ENCODE measurements around the gene PSMD5. TPM values are rescaled to one million over a fixed set of nuclear protein-coding genes. Genes with fewer than 3 reads are reported as not detected.

PSMD5 gene
- total RNA-seq, 1 experiment from 2014 or later = 26.1 TPM

- peaks cover 23% of the 10 kb centered on the region for H3K4me1 ChIP-seq (ENCODE audit: low read length)
- no peak overlapping the region for H3K4me2 ChIP-seq (ENCODE audit: low read depth, low read length, poor library complexity, severe bottlenecking)
- no peak overlapping the region for H3K27ac ChIP-seq (ENCODE audit: low read length)
- DNase-seq = no peak
- H3K9me3 ChIP-seq (ENCODE audit: low read length) = no peaks in the 10 kb centered on the region
- no peaks in the 10 kb centered on the region for H3K27me3 ChIP-seq (ENCODE audit: low read length)
- no peak overlapping the region for H2AFZ ChIP-seq (ENCODE audit: low read length)
- peaks cover 47% of the 10 kb centered on the region for H3K36me3 ChIP-seq (ENCODE audit: insufficient read depth, low read length)
- no peaks in the 10 kb centered on the region for H3K79me2 ChIP-seq (ENCODE audit: low read length)
- no peaks in the 10 kb centered on the region for H3K9me2 ChIP-seq (replicated peaks; ENCODE audit: insufficient read depth, low read length)
- H3K4me3 ChIP-seq (ENCODE audit: low read length) = no peak overlapping the region
- H4K20me1 ChIP-seq (ENCODE audit: insufficient read depth, low read depth, low read length) = no peaks in the 10 kb centered on the region
- no peak overlapping the region for H3K9ac ChIP-seq (ENCODE audit: low read length)
These were observed 22.5 kb upstream of the PSMD5 start for GRCh38 chr9:120865176-120865575.

DNA sequence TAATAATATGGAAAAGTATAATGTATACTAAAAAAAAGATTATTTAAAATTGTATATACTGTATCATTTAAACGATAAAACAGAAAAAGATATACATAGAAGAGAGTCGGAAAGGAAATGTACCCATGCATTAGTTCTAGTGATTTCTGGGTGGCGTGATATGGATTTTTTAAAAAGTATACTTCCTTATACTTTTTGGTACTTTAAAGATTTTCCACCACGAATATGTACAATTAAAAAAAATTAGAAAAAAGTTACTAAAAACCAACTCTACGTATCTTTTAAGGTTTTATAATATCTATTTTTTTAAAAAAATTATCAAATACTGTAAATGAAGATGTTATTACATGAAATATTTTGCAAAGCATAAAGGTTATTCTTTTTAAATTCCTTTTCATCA lies 22.0 kb upstream of the PSMD5 start:
- H3K4me1 ChIP-seq (ENCODE audit: low read length) = peaks cover 19% of the 10 kb centered on the region
- H3K9me3 ChIP-seq (ENCODE audit: low read length) = no peaks in the 10 kb centered on the region
- DNase-seq = no peak
- no peaks in the 10 kb centered on the region for H3K79me2 ChIP-seq (ENCODE audit: low read length)
- H3K9ac ChIP-seq (ENCODE audit: low read length) = no peak overlapping the region
- H3K4me2 ChIP-seq (ENCODE audit: low read depth, low read length, poor library complexity, severe bottlenecking) = no peak overlapping the region
- no peak overlapping the region for H3K27ac ChIP-seq (ENCODE audit: low read length)
- no peak overlapping the region for H3K4me3 ChIP-seq (ENCODE audit: low read length)
- no peak overlapping the region for H2AFZ ChIP-seq (ENCODE audit: low read length)
- no peaks in the 10 kb centered on the region for H3K9me2 ChIP-seq (replicated peaks; ENCODE audit: insufficient read depth, low read length)
- no peaks in the 10 kb centered on the region for H4K20me1 ChIP-seq (ENCODE audit: insufficient read depth, low read depth, low read length)
- H3K27me3 ChIP-seq (ENCODE audit: low read length) = no peaks in the 10 kb centered on the region
- H3K36me3 ChIP-seq (ENCODE audit: insufficient read depth, low read length) = peaks cover 51% of the 10 kb centered on the region

- Histone ChIP-seq H4K20me1 (ENCODE audit: insufficient read depth, low read depth, low read length) (no peaks in the 10 kb centered on the region), H3K4me3 (ENCODE audit: low read length) (no peak overlapping the region), H2AFZ (ENCODE audit: low read length) (no peak overlapping the region), H3K79me2 (ENCODE audit: low read length) (no peaks in the 10 kb centered on the region), H3K9ac (ENCODE audit: low read length) (no peak overlapping the region), H3K9me3 (ENCODE audit: low read length) (no peaks in the 10 kb centered on the region), H3K27ac (ENCODE audit: low read length) (no peak overlapping the region), H3K27me3 (ENCODE audit: low read length) (no peaks in the 10 kb centered on the region), H3K9me2 (replicated peaks; ENCODE audit: insufficient read depth, low read length) (no peaks in the 10 kb centered on the region), H3K4me2 (ENCODE audit: low read depth, low read length, poor library complexity, severe bottlenecking) (no peak overlapping the region), H3K4me1 (ENCODE audit: low read length) (peaks cover 10% of the 10 kb centered on the region), H3K36me3 (ENCODE audit: insufficient read depth, low read length) (peaks cover 55% of the 10 kb centered on the region)
- DNase-seq = no peak
These were observed 21.1 kb upstream of the PSMD5 start for GRCh38 chr9:120863833-120864232.

- Histone ChIP-seq H3K27me3 (ENCODE audit: low read length) (no peaks in the 10 kb centered on the region), H3K4me2 (ENCODE audit: low read depth, low read length, poor library complexity, severe bottlenecking) (no peak overlapping the region), H3K79me2 (ENCODE audit: low read length) (no peaks in the 10 kb centered on the region), H3K4me3 (ENCODE audit: low read length) (no peak overlapping the region), H3K9me3 (ENCODE audit: low read length) (no peaks in the 10 kb centered on the region), H2AFZ (ENCODE audit: low read length) (no peak overlapping the region), H4K20me1 (ENCODE audit: insufficient read depth, low read depth, low read length) (no peaks in the 10 kb centered on the region), H3K36me3 (ENCODE audit: insufficient read depth, low read length) (peaks cover 55% of the 10 kb centered on the region), H3K9me2 (replicated peaks; ENCODE audit: insufficient read depth, low read length) (no peaks in the 10 kb centered on the region), H3K9ac (ENCODE audit: low read length) (no peak overlapping the region), H3K4me1 (ENCODE audit: low read length) (peaks cover 4% of the 10 kb centered on the region; the same call in 1 of the 2 replicates), H3K27ac (ENCODE audit: low read length) (no peak overlapping the region)
- DNase-seq = no peak
These were observed 19.7 kb upstream of the PSMD5 start for GRCh38 chr9:120862452-120862851.

GRCh38 chr9:120861935-120862334 lies 19.2 kb upstream of the PSMD5 start:
- H3K27ac ChIP-seq (ENCODE audit: low read length) = no peak overlapping the region
- H3K4me3 ChIP-seq (ENCODE audit: low read length) = no peak overlapping the region
- H3K27me3 ChIP-seq (ENCODE audit: low read length) = no peaks in the 10 kb centered on the region
- no peak for DNase-seq
- peaks cover 52% of the 10 kb centered on the region for H3K36me3 ChIP-seq (ENCODE audit: insufficient read depth, low read length)
- H4K20me1 ChIP-seq (ENCODE audit: insufficient read depth, low read depth, low read length) = no peaks in the 10 kb centered on the region
- no peaks in the 10 kb centered on the region for H3K79me2 ChIP-seq (ENCODE audit: low read length)
- peaks cover 4% of the 10 kb centered on the region; the same call in 1 of the 2 replicates for H3K4me1 ChIP-seq (ENCODE audit: low read length)
- H3K9ac ChIP-seq (ENCODE audit: low read length) = no peak overlapping the region
- H3K9me3 ChIP-seq (ENCODE audit: low read length) = no peaks in the 10 kb centered on the region
- H3K9me2 ChIP-seq (replicated peaks; ENCODE audit: insufficient read depth, low read length) = no peaks in the 10 kb centered on the region
- H3K4me2 ChIP-seq (ENCODE audit: low read depth, low read length, poor library complexity, severe bottlenecking) = no peak overlapping the region
- no peak overlapping the region for H2AFZ ChIP-seq (ENCODE audit: low read length)

- H3K4me3 ChIP-seq (ENCODE audit: low read length) = no peak overlapping the region
- no peaks in the 10 kb centered on the region for H3K79me2 ChIP-seq (ENCODE audit: low read length)
- H3K9me3 ChIP-seq (ENCODE audit: low read length) = no peaks in the 10 kb centered on the region
- no peaks in the 10 kb centered on the region for H4K20me1 ChIP-seq (ENCODE audit: insufficient read depth, low read depth, low read length)
- no peak overlapping the region for H3K27ac ChIP-seq (ENCODE audit: low read length)
- no peak overlapping the region for H3K4me2 ChIP-seq (ENCODE audit: low read depth, low read length, poor library complexity, severe bottlenecking)
- H3K4me1 ChIP-seq (ENCODE audit: low read length) = peaks cover 4% of the 10 kb centered on the region; the same call in 1 of the 2 replicates
- no peaks in the 10 kb centered on the region for H3K27me3 ChIP-seq (ENCODE audit: low read length)
- H2AFZ ChIP-seq (ENCODE audit: low read length) = no peak overlapping the region
- H3K36me3 ChIP-seq (ENCODE audit: insufficient read depth, low read length) = peaks cover 44% of the 10 kb centered on the region
- H3K9me2 ChIP-seq (replicated peaks; ENCODE audit: insufficient read depth, low read length) = no peaks in the 10 kb centered on the region
- H3K9ac ChIP-seq (ENCODE audit: low read length) = no peak overlapping the region
- no peak for DNase-seq
These were observed 17.4 kb upstream of the PSMD5 start for GRCh38 chr9:120860083-120860482.

DNA sequence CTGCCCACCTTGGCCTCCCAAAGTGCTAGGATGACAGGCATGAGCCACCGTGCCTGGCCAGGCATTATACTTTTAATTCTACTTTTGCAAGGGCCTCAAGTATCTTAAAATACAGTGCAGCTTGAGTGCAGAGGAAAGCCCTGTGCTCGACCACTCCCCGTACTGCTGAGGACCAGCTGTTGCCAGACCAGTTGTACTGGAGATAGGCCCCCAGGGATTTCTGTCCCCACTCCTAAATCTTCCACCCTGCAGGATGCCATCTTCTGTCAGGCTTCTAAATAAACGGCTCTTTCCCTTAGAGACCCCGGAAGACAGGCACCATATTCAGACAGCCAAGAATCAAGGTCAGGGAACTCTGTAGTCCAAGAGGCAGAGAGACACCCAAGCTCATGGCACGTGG lies 16.6 kb upstream of the PSMD5 start:
- Histone ChIP-seq H3K36me3 (ENCODE audit: insufficient read depth, low read length) (peaks cover 49% of the 10 kb centered on the region), H3K27me3 (ENCODE audit: low read length) (no peaks in the 10 kb centered on the region), H3K9me2 (replicated peaks; ENCODE audit: insufficient read depth, low read length) (no peaks in the 10 kb centered on the region), H3K9me3 (ENCODE audit: low read length) (no peaks in the 10 kb centered on the region), H3K4me2 (ENCODE audit: low read depth, low read length, poor library complexity, severe bottlenecking) (no peak overlapping the region), H3K79me2 (ENCODE audit: low read length) (no peaks in the 10 kb centered on the region), H2AFZ (ENCODE audit: low read length) (no peak overlapping the region), H3K4me3 (ENCODE audit: low read length) (no peak overlapping the region), H4K20me1 (ENCODE audit: insufficient read depth, low read depth, low read length) (no peaks in the 10 kb centered on the region), H3K27ac (ENCODE audit: low read length) (no peak overlapping the region), H3K9ac (ENCODE audit: low read length) (no peak overlapping the region), H3K4me1 (ENCODE audit: low read length) (peaks cover 4% of the 10 kb centered on the region; the same call in 1 of the 2 replicates)
- DNase-seq = no peak

DNA sequence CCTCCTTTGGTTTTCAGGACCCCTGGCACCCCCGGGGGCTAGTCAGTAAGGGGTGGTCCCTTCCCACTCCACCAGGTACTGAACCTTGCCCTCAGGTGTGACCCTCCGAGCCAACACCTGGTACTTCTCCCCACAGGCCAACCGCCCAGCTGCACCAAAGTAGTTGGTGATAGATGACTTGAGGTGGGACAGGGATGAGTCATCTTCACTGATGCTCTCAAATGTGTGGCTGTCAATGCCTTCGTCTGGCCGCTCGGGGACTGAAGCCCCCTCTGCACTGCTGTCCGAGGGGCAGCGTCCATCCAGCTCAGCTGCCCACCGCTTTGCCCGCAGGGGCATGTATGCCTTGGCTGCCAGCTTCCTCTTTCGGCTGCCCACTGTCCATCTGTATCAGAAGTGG lies 15.2 kb upstream of the PSMD5 start:
- Histone ChIP-seq H3K9me3 (ENCODE audit: low read length) (no peaks in the 10 kb centered on the region), H3K4me1 (ENCODE audit: low read length) (peaks cover 10% of the 10 kb centered on the region), H3K36me3 (ENCODE audit: insufficient read depth, low read length) (peaks cover 50% of the 10 kb centered on the region), H3K9me2 (replicated peaks; ENCODE audit: insufficient read depth, low read length) (no peaks in the 10 kb centered on the region), H3K27me3 (ENCODE audit: low read length) (no peaks in the 10 kb centered on the region), H3K27ac (ENCODE audit: low read length) (no peak overlapping the region), H3K4me2 (ENCODE audit: low read depth, low read length, poor library complexity, severe bottlenecking) (no peak overlapping the region), H3K4me3 (ENCODE audit: low read length) (no peak overlapping the region), H2AFZ (ENCODE audit: low read length) (no peak overlapping the region), H3K9ac (ENCODE audit: low read length) (no peak overlapping the region), H4K20me1 (ENCODE audit: insufficient read depth, low read depth, low read length) (no peaks in the 10 kb centered on the region), H3K79me2 (ENCODE audit: low read length) (no peaks in the 10 kb centered on the region)
- DNase-seq = no peak

- H3K4me1 ChIP-seq (ENCODE audit: low read length) = peaks cover 14% of the 10 kb centered on the region
- peaks cover 54% of the 10 kb centered on the region for H3K36me3 ChIP-seq (ENCODE audit: insufficient read depth, low read length)
- no peak for DNase-seq
- H3K4me2 ChIP-seq (ENCODE audit: low read depth, low read length, poor library complexity, severe bottlenecking) = no peak overlapping the region
- no peaks in the 10 kb centered on the region for H3K79me2 ChIP-seq (ENCODE audit: low read length)
- no peaks in the 10 kb centered on the region for H3K27me3 ChIP-seq (ENCODE audit: low read length)
- H3K9me2 ChIP-seq (replicated peaks; ENCODE audit: insufficient read depth, low read length) = no peaks in the 10 kb centered on the region
- H2AFZ ChIP-seq (ENCODE audit: low read length) = no peak overlapping the region
- H4K20me1 ChIP-seq (ENCODE audit: insufficient read depth, low read depth, low read length) = no peaks in the 10 kb centered on the region
- H3K4me3 ChIP-seq (ENCODE audit: low read length) = no peak overlapping the region
- H3K9ac ChIP-seq (ENCODE audit: low read length) = no peak overlapping the region
- no peak overlapping the region for H3K27ac ChIP-seq (ENCODE audit: low read length)
- H3K9me3 ChIP-seq (ENCODE audit: low read length) = no peaks in the 10 kb centered on the region
These were observed 14.8 kb upstream of the PSMD5 start for GRCh38 chr9:120857481-120857880.
